DND-41 (cell line): Measurements from ENCODE around the gene NIPSNAP3A.

Experiments used
- EZH2 ChIP-seq: IDR thresholded peaks from 3 replicates; pipeline ENCODE4 v1.6.1; 2012; ENCODE audit warnings: borderline replicate concordance, low read depth, mild to moderate bottlenecking, moderate library complexity, low read length, inconsistent platforms; ENCODE audit not compliant: severe bottlenecking
- TF ChIP-seq, protein P1 (sequence below): IDR thresholded peaks from 2 replicates; pipeline ENCODE4 v1.5.1; 2012; ENCODE audit warnings: borderline replicate concordance, low read length, moderate library complexity, mild to moderate bottlenecking; ENCODE audit not compliant: poor library complexity, severe bottlenecking; ENCODE audit errors: extremely low read depth

GRCh38 chr9:104779946-104780535 lies 32.6 kb downstream of the NIPSNAP3A start:
- TF ChIP-seq, protein P1, sequence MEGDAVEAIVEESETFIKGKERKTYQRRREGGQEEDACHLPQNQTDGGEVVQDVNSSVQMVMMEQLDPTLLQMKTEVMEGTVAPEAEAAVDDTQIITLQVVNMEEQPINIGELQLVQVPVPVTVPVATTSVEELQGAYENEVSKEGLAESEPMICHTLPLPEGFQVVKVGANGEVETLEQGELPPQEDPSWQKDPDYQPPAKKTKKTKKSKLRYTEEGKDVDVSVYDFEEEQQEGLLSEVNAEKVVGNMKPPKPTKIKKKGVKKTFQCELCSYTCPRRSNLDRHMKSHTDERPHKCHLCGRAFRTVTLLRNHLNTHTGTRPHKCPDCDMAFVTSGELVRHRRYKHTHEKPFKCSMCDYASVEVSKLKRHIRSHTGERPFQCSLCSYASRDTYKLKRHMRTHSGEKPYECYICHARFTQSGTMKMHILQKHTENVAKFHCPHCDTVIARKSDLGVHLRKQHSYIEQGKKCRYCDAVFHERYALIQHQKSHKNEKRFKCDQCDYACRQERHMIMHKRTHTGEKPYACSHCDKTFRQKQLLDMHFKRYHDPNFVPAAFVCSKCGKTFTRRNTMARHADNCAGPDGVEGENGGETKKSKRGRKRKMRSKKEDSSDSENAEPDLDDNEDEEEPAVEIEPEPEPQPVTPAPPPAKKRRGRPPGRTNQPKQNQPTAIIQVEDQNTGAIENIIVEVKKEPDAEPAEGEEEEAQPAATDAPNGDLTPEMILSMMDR: no peak
- TF ChIP-seq EZH2: no peak
